ENCODE data around the gene MYO3B. TPM values are rescaled to one million over a fixed set of nuclear protein-coding genes. Genes with fewer than 3 reads are reported as not detected.
"Not testable (repeated sequence)": the region's sequence is repeated elsewhere in the genome, so short reads cannot be mapped to it uniquely, and the experiment has no call there.

The MYO3B gene
- total RNA-seq, 1 experiment from 2014 or later: 0.50 TPM

DNA sequence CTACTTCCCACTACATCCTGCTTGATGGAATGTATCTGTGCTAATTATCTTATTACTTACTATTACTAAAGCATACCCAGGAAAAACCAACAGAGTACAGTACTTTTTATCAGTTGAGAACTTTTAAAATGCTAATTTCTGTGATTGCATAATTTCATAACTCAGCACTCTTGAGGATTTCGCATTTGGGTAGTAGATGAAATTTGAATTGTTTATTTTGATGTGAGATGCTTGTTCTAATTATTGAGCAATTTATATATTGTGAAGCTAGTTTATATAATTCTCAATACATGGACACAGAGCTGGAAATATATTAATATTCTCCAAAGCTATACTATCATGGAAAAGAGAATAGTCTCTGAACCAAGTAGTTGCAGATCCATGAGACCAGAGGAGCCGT lies 432.7 kb downstream of the MYO3B start (continued):
- TF ChIP-seq CREB1 (CRISPR knock-in tag; IDR thresholded peaks at IDR 0.05) (no peak), OVOL2 (CRISPR knock-in tag; IDR thresholded peaks at IDR 0.05; ENCODE audit: borderline replicate concordance) (no peak), CBFB (CRISPR knock-in tag; IDR thresholded peaks at IDR 0.05; ENCODE audit: low read depth) (no peak), ZNF219 (CRISPR knock-in tag; IDR thresholded peaks at IDR 0.05; ENCODE audit: borderline replicate concordance) (no peak), JAZF1 (CRISPR knock-in tag; IDR thresholded peaks at IDR 0.05) (no peak), ZNF121 (CRISPR knock-in tag; IDR thresholded peaks at IDR 0.05) (no peak), GABPB1 (CRISPR knock-in tag; IDR thresholded peaks at IDR 0.05) (no peak), ZNF263 (CRISPR knock-in tag; IDR thresholded peaks at IDR 0.05; ENCODE audit: low read depth) (no peak), FOXK1 (CRISPR knock-in tag; IDR thresholded peaks at IDR 0.05) (no peak)
- TF ChIP-seq, protein P1, sequence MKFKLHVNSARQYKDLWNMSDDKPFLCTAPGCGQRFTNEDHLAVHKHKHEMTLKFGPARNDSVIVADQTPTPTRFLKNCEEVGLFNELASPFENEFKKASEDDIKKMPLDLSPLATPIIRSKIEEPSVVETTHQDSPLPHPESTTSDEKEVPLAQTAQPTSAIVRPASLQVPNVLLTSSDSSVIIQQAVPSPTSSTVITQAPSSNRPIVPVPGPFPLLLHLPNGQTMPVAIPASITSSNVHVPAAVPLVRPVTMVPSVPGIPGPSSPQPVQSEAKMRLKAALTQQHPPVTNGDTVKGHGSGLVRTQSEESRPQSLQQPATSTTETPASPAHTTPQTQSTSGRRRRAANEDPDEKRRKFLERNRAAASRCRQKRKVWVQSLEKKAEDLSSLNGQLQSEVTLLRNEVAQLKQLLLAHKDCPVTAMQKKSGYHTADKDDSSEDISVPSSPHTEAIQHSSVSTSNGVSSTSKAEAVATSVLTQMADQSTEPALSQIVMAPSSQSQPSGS (CRISPR knock-in tag; IDR thresholded peaks at IDR 0.05; ENCODE audit: borderline replicate concordance, low read depth): no peak
- TF ChIP-seq, protein P2, sequence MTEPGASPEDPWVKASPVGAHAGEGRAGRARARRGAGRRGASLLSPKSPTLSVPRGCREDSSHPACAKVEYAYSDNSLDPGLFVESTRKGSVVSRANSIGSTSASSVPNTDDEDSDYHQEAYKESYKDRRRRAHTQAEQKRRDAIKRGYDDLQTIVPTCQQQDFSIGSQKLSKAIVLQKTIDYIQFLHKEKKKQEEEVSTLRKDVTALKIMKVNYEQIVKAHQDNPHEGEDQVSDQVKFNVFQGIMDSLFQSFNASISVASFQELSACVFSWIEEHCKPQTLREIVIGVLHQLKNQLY (CRISPR knock-in tag; IDR thresholded peaks at IDR 0.05): no peak
- TF ChIP-seq, protein P3, sequence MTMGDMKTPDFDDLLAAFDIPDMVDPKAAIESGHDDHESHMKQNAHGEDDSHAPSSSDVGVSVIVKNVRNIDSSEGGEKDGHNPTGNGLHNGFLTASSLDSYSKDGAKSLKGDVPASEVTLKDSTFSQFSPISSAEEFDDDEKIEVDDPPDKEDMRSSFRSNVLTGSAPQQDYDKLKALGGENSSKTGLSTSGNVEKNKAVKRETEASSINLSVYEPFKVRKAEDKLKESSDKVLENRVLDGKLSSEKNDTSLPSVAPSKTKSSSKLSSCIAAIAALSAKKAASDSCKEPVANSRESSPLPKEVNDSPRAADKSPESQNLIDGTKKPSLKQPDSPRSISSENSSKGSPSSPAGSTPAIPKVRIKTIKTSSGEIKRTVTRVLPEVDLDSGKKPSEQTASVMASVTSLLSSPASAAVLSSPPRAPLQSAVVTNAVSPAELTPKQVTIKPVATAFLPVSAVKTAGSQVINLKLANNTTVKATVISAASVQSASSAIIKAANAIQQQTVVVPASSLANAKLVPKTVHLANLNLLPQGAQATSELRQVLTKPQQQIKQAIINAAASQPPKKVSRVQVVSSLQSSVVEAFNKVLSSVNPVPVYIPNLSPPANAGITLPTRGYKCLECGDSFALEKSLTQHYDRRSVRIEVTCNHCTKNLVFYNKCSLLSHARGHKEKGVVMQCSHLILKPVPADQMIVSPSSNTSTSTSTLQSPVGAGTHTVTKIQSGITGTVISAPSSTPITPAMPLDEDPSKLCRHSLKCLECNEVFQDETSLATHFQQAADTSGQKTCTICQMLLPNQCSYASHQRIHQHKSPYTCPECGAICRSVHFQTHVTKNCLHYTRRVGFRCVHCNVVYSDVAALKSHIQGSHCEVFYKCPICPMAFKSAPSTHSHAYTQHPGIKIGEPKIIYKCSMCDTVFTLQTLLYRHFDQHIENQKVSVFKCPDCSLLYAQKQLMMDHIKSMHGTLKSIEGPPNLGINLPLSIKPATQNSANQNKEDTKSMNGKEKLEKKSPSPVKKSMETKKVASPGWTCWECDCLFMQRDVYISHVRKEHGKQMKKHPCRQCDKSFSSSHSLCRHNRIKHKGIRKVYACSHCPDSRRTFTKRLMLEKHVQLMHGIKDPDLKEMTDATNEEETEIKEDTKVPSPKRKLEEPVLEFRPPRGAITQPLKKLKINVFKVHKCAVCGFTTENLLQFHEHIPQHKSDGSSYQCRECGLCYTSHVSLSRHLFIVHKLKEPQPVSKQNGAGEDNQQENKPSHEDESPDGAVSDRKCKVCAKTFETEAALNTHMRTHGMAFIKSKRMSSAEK (CRISPR knock-in tag; IDR thresholded peaks at IDR 0.05; ENCODE audit: borderline replicate concordance): no peak
- TF ChIP-seq, protein P4, sequence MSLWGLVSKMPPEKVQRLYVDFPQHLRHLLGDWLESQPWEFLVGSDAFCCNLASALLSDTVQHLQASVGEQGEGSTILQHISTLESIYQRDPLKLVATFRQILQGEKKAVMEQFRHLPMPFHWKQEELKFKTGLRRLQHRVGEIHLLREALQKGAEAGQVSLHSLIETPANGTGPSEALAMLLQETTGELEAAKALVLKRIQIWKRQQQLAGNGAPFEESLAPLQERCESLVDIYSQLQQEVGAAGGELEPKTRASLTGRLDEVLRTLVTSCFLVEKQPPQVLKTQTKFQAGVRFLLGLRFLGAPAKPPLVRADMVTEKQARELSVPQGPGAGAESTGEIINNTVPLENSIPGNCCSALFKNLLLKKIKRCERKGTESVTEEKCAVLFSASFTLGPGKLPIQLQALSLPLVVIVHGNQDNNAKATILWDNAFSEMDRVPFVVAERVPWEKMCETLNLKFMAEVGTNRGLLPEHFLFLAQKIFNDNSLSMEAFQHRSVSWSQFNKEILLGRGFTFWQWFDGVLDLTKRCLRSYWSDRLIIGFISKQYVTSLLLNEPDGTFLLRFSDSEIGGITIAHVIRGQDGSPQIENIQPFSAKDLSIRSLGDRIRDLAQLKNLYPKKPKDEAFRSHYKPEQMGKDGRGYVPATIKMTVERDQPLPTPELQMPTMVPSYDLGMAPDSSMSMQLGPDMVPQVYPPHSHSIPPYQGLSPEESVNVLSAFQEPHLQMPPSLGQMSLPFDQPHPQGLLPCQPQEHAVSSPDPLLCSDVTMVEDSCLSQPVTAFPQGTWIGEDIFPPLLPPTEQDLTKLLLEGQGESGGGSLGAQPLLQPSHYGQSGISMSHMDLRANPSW (CRISPR knock-in tag; conservative IDR thresholded peaks at IDR 0.05; ENCODE audit: low read depth): no peak

DNA sequence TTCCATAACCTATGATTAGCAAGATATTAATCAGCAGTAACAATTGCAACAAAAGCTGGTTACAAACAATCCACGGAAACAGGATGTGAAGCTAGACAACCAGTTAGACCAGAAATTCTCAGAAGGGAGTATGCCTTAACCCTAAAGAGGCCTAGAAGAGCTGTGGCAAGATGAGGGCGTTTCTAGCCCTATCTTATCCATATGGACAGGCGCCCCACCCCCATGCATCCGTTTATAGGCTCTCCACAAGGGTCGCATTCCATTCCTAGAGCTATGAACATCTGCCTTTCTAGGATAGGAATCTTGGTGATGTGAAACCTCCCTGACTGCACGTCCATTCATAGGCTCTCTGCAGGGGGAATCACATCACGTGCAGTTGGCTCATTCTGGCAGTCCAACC lies 441.0 kb downstream of the MYO3B start:
- H3K4me3 Mint-ChIP-seq; POLR2A ChIA-PET; H3K27me3 Mint-ChIP-seq (ENCODE audit: low read depth); H3K4me1 Mint-ChIP-seq; ATAC-seq; H3K27ac Mint-ChIP-seq; CTCF ChIA-PET; DNase-seq (ENCODE audit: low spot score): not testable (repeated sequence)
- peaks cover 24% of the 10 kb centered on the region for H3K36me3 Mint-ChIP-seq
- H3K9me3 Mint-ChIP-seq: peaks cover 30% of the 10 kb centered on the region

DNA sequence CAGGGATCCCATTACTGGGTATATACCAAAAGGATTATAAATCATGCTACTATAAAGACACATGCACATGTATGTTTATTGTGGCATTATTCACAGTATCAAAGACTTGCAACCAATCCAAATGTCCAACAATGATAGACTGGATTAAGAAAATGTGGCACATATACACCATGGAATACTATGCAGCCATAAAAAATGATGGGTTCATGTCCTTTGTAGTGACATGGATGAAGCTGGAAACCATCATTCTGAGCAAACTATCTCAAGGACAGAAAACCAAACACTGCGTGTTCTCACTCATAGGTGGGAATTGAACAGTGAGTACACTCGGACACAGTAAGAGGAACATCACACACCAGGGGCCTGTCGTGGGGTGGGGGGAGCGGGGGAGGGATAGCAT lies 457.1 kb downstream of the MYO3B start:
- CTCF ChIA-PET; ATAC-seq; H3K4me1 Mint-ChIP-seq; H3K27me3 Mint-ChIP-seq (ENCODE audit: low read depth); POLR2A ChIA-PET; H3K27ac Mint-ChIP-seq; H3K36me3 Mint-ChIP-seq; H3K4me3 Mint-ChIP-seq; DNase-seq (ENCODE audit: low spot score): not testable (repeated sequence)
- H3K9me3 Mint-ChIP-seq: peaks cover 20% of the 10 kb centered on the region

All from WTC11 (cell line).